ENCODE results near the gene TNFRSF21.
A peak's percentile ranks its signal among the peaks of the same experiment; 100 is the strongest.

The TNFRSF21 gene

GRCh38 chr6:47221565-47221964 lies 88.1 kb downstream of the TNFRSF21 start:
- Histone ChIP-seq H3K27me3 (ENCODE audit: control insufficient read depth, insufficient read depth, low read length) (no peaks in the 10 kb centered on the region), H3K9ac (ENCODE audit: low read length) (peak overlapping the region; percentile 23), H3K4me3 (ENCODE audit: low read depth, low read length) (peak overlapping the region; percentile 1; the same call in 1 of the 2 replicates), H3K4me1 (ENCODE audit: control insufficient read depth, insufficient read depth, low read length) (peaks cover 6% of the 10 kb centered on the region), H3K9me3 (ENCODE audit: control insufficient read depth, insufficient read depth, low read depth, low read length) (no peaks in the 10 kb centered on the region), H3K27ac (ENCODE audit: low read depth, low read length) (peak overlapping the region; percentile 49; the same call in 1 of the 2 replicates), H3K36me3 (ENCODE audit: control insufficient read depth, insufficient read depth, low read length) (no peaks in the 10 kb centered on the region)

- H3K9ac ChIP-seq (ENCODE audit: low read length), result no peak overlapping the region
- H3K9me3 ChIP-seq (ENCODE audit: control insufficient read depth, insufficient read depth, low read depth, low read length), result no peaks in the 10 kb centered on the region
- no peak overlapping the region for H3K27ac ChIP-seq (ENCODE audit: low read depth, low read length)
- H3K36me3 ChIP-seq (ENCODE audit: control insufficient read depth, insufficient read depth, low read length), result no peaks in the 10 kb centered on the region
- no peaks in the 10 kb centered on the region for H3K4me1 ChIP-seq (ENCODE audit: control insufficient read depth, insufficient read depth, low read length)
- H3K4me3 ChIP-seq (ENCODE audit: low read depth, low read length), result no peak overlapping the region
- no peaks in the 10 kb centered on the region for H3K27me3 ChIP-seq (ENCODE audit: control insufficient read depth, insufficient read depth, low read length)
Observed at GRCh38 chr6:47209632-47210031, 100.1 kb downstream of the TNFRSF21 start.

GRCh38 chr6:47207261-47207660 lies 102.4 kb downstream of the TNFRSF21 start:
- no peaks in the 10 kb centered on the region for H3K9me3 ChIP-seq (ENCODE audit: control insufficient read depth, insufficient read depth, low read depth, low read length)
- H3K27me3 ChIP-seq (ENCODE audit: control insufficient read depth, insufficient read depth, low read length), result no peaks in the 10 kb centered on the region
- no peaks in the 10 kb centered on the region for H3K4me1 ChIP-seq (ENCODE audit: control insufficient read depth, insufficient read depth, low read length)
- no peak overlapping the region for H3K9ac ChIP-seq (ENCODE audit: low read length)
- no peak overlapping the region for H3K4me3 ChIP-seq (ENCODE audit: low read depth, low read length)
- H3K36me3 ChIP-seq (ENCODE audit: control insufficient read depth, insufficient read depth, low read length), result no peaks in the 10 kb centered on the region
- no peak overlapping the region for H3K27ac ChIP-seq (ENCODE audit: low read depth, low read length)

- Histone ChIP-seq H3K9ac (ENCODE audit: low read length) (no peak overlapping the region), H3K36me3 (ENCODE audit: control insufficient read depth, insufficient read depth, low read length) (no peaks in the 10 kb centered on the region), H3K27ac (ENCODE audit: low read depth, low read length) (no peak overlapping the region), H3K4me1 (ENCODE audit: control insufficient read depth, insufficient read depth, low read length) (no peaks in the 10 kb centered on the region), H3K4me3 (ENCODE audit: low read depth, low read length) (no peak overlapping the region), H3K27me3 (ENCODE audit: control insufficient read depth, insufficient read depth, low read length) (no peaks in the 10 kb centered on the region), H3K9me3 (ENCODE audit: control insufficient read depth, insufficient read depth, low read depth, low read length) (no peaks in the 10 kb centered on the region)
Observed at GRCh38 chr6:47206626-47207025, 103.1 kb downstream of the TNFRSF21 start.

GRCh38 chr6:47203938-47204611 lies 105.6 kb downstream of the TNFRSF21 start:
- H3K27ac ChIP-seq (ENCODE audit: low read depth, low read length), result no peak overlapping the region
- no peaks in the 10 kb centered on the region for H3K4me1 ChIP-seq (ENCODE audit: control insufficient read depth, insufficient read depth, low read length)
- no peaks in the 10 kb centered on the region for H3K36me3 ChIP-seq (ENCODE audit: control insufficient read depth, insufficient read depth, low read length)
- H3K9me3 ChIP-seq (ENCODE audit: control insufficient read depth, insufficient read depth, low read depth, low read length), result no peaks in the 10 kb centered on the region
- H3K4me3 ChIP-seq (ENCODE audit: low read depth, low read length), result no peak overlapping the region
- no peak overlapping the region for H3K9ac ChIP-seq (ENCODE audit: low read length)
- no peaks in the 10 kb centered on the region for H3K27me3 ChIP-seq (ENCODE audit: control insufficient read depth, insufficient read depth, low read length)

- Histone ChIP-seq H3K9me3 (ENCODE audit: control insufficient read depth, insufficient read depth, low read depth, low read length) (no peaks in the 10 kb centered on the region), H3K27me3 (ENCODE audit: control insufficient read depth, insufficient read depth, low read length) (no peaks in the 10 kb centered on the region), H3K9ac (ENCODE audit: low read length) (no peak overlapping the region), H3K4me3 (ENCODE audit: low read depth, low read length) (no peak overlapping the region), H3K27ac (ENCODE audit: low read depth, low read length) (no peak overlapping the region), H3K36me3 (ENCODE audit: control insufficient read depth, insufficient read depth, low read length) (no peaks in the 10 kb centered on the region), H3K4me1 (ENCODE audit: control insufficient read depth, insufficient read depth, low read length) (no peaks in the 10 kb centered on the region)
Observed at GRCh38 chr6:47203266-47203937, 106.3 kb downstream of the TNFRSF21 start.

- H3K9ac ChIP-seq (ENCODE audit: low read length), result no peak overlapping the region
- H3K27me3 ChIP-seq (ENCODE audit: control insufficient read depth, insufficient read depth, low read length), result no peaks in the 10 kb centered on the region
- H3K36me3 ChIP-seq (ENCODE audit: control insufficient read depth, insufficient read depth, low read length), result no peaks in the 10 kb centered on the region
- no peak overlapping the region for H3K27ac ChIP-seq (ENCODE audit: low read depth, low read length)
- H3K4me1 ChIP-seq (ENCODE audit: control insufficient read depth, insufficient read depth, low read length), result no peaks in the 10 kb centered on the region; the same call in 1 of the 2 replicates
- H3K9me3 ChIP-seq (ENCODE audit: control insufficient read depth, insufficient read depth, low read depth, low read length), result no peaks in the 10 kb centered on the region
- no peak overlapping the region for H3K4me3 ChIP-seq (ENCODE audit: low read depth, low read length)
Observed at GRCh38 chr6:47202644-47203205, 107.0 kb downstream of the TNFRSF21 start.

- H3K27me3 ChIP-seq (ENCODE audit: control insufficient read depth, insufficient read depth, low read length), result no peaks in the 10 kb centered on the region
- no peak overlapping the region for H3K27ac ChIP-seq (ENCODE audit: low read depth, low read length)
- H3K9me3 ChIP-seq (ENCODE audit: control insufficient read depth, insufficient read depth, low read depth, low read length), result no peaks in the 10 kb centered on the region
- no peaks in the 10 kb centered on the region; the same call in 1 of the 2 replicates for H3K4me1 ChIP-seq (ENCODE audit: control insufficient read depth, insufficient read depth, low read length)
- no peak overlapping the region for H3K9ac ChIP-seq (ENCODE audit: low read length)
- no peaks in the 10 kb centered on the region for H3K36me3 ChIP-seq (ENCODE audit: control insufficient read depth, insufficient read depth, low read length)
- H3K4me3 ChIP-seq (ENCODE audit: low read depth, low read length), result no peak overlapping the region
Observed at GRCh38 chr6:47200536-47201334, 109.0 kb downstream of the TNFRSF21 start.

GRCh38 chr6:47197682-47198640 lies 111.7 kb downstream of the TNFRSF21 start:
- Histone ChIP-seq H3K27me3 (ENCODE audit: control insufficient read depth, insufficient read depth, low read length) (no peaks in the 10 kb centered on the region), H3K27ac (ENCODE audit: low read depth, low read length) (no peak overlapping the region), H3K36me3 (ENCODE audit: control insufficient read depth, insufficient read depth, low read length) (no peaks in the 10 kb centered on the region), H3K9me3 (ENCODE audit: control insufficient read depth, insufficient read depth, low read depth, low read length) (no peaks in the 10 kb centered on the region), H3K4me1 (ENCODE audit: control insufficient read depth, insufficient read depth, low read length) (no peaks in the 10 kb centered on the region; the same call in 1 of the 2 replicates), H3K4me3 (ENCODE audit: low read depth, low read length) (no peak overlapping the region), H3K9ac (ENCODE audit: low read length) (no peak overlapping the region)

GRCh38 chr6:47196113-47196512 lies 113.6 kb downstream of the TNFRSF21 start:
- Histone ChIP-seq H3K27me3 (ENCODE audit: control insufficient read depth, insufficient read depth, low read length) (no peaks in the 10 kb centered on the region), H3K9me3 (ENCODE audit: control insufficient read depth, insufficient read depth, low read depth, low read length) (no peaks in the 10 kb centered on the region), H3K27ac (ENCODE audit: low read depth, low read length) (no peak overlapping the region), H3K36me3 (ENCODE audit: control insufficient read depth, insufficient read depth, low read length) (no peaks in the 10 kb centered on the region), H3K4me3 (ENCODE audit: low read depth, low read length) (no peak overlapping the region), H3K9ac (ENCODE audit: low read length) (no peak overlapping the region), H3K4me1 (ENCODE audit: control insufficient read depth, insufficient read depth, low read length) (no peaks in the 10 kb centered on the region; the same call in 1 of the 2 replicates)
